Medulla oblongata (tissue), 1 donor: ENCODE results near the gene SAE1.
"Not testable (repeated sequence)": the region's sequence is repeated elsewhere in the genome, so short reads cannot be mapped to it uniquely, and the experiment has no call there.

Experiments used
- DNase-seq: peaks from one replicate; pipeline ENCODE4 v3.0.0-alpha.2; 2015; ENCODE audit errors: extremely low spot score

The SAE1 gene

DNA sequence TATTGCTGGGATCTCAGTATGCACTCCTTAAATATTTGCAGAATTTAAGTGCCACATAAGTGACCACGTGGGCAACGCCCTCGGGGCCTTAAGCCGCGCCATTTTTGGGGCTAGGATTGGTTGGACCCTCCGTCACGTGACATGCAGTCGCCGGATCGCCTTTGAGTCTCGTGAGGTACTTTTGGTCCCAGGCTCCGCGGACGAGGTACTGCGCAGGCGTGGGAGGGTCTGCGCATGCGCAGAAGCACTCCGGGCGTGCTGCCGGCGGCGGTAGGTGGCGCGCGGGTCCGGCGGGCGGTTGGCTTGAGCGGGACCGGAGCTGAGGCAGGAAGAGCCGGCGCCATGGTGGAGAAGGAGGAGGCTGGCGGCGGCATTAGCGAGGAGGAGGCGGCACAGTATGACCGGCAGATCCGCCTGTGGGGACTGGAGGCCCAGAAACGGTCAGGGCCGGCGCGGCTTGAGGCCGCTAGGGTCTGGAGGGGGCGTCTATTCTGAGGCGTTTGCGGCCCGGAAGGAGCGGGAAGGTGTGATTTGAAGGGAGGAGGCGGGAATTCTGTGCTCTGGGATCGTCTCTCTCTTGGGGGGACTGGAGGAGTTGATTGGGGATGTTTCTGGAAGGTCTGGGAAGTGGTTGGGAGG, at the start of gene SAE1:
Gene SAE1, plus strand, starts transcription at position 247 of the 639 bp plus-strand sequence. Its CDS starts 96 bp downstream, at position 343.
- DNase-seq: peak; percentile 93

DNA sequence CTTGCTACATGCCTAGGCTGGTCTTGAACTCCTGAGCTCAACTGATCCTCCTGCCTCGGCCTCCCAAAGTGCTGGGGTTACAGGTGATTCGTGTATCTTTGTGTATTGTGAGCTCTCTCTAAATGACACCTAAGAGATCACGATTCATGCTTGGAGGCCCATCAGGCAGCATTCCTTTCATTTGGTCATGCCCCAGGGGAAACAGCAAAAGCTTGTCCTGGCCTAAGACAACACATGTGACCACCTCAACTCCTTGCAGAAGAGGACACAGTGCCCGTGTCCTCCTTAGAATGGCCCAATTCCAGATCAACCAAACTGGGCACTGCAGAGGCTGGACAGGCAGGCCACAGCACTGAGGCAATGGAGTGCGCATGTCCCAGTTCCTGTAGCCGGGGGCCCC, 49.5 kb upstream of the SAE1 start:
- no peak for DNase-seq

DNA sequence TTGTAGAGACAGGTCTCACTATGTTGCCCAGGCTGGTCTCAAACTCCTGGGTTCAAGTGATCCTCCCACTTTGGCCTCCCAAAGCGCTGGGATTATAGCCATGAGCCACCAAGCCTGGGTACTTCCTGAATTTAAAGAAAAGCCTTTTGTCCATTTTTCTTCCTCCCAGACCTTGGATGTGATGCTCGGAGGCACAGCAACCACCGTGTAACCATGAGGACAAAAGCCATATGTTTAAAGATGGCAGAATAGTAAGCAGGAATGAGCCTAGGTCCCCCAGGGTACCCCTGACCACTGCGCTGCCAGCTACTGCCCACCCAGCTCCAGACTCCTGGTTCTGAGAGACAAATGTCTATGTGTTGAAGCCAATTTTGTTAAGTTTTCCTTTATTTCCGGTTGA, 48.1 kb upstream of the SAE1 start:
- no peak for DNase-seq

DNA sequence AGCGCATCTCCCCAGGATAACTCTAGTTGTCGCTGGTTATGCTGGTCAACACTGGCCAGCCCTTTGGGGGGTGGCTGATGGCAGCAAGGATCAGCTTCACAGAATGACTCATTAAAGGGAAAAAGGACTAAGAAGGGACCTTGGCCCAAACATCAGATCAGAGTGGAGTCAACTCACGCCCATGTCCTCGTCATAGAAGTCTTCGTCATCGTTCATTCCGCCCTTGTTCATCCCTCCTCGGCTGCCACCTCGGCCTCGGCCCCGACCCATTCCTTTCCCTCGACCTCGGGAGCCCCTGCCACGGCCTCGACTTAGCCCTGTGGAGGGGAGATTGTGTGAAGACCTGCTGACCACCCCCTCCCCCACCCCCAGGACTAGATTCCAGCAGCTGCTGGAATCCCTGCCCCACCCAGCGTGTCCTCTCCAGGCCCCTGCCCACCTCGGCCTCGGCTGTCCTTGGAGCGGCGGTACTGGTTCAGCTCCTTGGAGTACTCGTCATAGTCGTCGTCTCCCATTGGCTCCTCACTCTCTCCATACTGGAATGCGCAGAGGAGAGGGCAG, 45.7 kb upstream of the SAE1 start:
- no peak for DNase-seq

DNA sequence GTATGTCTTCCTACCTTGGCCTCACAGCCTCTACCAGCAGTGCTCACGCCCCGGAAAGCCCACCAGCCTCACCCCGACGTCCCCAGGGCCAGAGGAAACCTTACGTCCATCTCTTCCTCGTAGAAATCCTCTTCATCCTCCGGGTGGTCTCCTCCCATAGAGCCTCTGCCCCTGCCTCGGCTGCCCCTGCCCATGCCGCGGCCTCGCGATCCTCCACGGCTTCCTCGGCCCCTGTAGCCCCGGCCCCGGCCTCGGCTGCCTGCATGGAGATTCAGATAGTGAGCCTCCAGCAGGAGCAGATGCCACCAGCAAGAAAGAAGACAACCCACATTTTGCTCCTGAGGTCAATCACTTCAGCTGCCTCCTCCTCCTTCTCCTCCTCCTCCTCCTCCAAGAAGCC, 44.4 kb upstream of the SAE1 start:
- DNase-seq: no peak

DNA sequence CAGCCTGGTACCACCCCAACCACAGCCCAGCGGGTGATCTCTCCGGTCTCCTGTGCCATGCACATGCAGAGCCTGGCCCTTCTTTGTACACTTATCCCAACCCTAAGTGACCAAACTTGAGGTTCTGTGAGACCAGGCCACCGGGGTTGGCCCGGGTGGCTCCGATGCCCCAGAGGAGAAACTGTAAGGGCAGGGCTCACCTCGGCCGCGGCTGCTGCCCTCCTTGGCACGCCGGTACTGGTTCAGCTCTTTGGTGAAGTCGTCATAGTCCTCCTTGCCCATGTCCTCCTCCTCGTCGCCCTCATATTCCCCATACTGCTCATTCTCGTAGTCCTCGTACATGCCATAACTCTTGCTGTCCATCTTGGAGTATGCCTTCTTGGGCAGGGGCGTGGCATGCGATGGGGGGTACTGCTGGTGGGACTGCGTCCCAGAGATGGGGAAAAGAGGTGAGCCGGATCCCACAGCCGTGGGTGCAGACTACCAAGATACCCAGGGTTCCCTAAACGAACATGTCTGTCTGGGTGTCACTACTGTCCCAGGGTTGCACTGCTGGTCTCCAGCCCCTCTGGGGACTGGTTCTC, 40.8 kb upstream of the SAE1 start:
- no peak for DNase-seq

DNA sequence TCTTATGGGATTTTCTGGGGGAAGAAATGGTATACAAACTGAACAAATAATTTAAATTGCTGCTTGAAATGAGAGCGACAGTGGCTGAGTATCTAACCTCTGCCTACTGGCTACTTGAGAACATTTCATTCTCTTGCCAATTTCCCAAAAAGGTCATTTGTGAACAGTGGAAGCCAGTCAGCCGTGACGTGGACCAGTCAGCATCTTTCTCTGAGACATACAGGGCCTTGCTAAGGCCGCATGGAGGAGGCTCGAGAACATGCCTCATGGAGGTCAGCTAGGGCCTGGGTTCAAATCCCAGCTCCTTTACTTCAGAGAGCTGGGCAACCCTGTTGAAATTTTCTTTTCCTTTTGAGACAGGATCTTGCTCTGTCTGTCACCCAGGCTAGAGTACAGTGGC, 37.4 kb upstream of the SAE1 start:
- no peak for DNase-seq

DNA sequence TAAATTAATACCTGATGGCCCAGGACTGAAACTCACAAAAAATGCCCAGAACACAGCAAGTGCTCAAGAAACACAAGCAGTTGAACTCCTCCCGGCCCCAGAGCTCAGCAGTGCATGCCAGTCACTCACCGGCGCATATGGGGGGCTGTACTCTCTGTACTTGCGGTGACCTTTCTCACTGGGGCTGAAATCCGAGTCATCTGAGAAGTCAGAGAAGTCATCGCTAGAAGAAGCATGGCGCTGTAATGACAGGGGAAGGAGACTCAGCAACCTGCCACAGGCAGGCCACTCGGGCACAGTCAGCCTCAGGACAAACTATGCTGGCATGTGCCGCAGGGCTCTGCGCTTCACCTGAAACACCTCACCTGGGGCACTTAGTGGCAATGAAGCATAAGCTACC, 36.8 kb upstream of the SAE1 start:
- no peak for DNase-seq

DNA sequence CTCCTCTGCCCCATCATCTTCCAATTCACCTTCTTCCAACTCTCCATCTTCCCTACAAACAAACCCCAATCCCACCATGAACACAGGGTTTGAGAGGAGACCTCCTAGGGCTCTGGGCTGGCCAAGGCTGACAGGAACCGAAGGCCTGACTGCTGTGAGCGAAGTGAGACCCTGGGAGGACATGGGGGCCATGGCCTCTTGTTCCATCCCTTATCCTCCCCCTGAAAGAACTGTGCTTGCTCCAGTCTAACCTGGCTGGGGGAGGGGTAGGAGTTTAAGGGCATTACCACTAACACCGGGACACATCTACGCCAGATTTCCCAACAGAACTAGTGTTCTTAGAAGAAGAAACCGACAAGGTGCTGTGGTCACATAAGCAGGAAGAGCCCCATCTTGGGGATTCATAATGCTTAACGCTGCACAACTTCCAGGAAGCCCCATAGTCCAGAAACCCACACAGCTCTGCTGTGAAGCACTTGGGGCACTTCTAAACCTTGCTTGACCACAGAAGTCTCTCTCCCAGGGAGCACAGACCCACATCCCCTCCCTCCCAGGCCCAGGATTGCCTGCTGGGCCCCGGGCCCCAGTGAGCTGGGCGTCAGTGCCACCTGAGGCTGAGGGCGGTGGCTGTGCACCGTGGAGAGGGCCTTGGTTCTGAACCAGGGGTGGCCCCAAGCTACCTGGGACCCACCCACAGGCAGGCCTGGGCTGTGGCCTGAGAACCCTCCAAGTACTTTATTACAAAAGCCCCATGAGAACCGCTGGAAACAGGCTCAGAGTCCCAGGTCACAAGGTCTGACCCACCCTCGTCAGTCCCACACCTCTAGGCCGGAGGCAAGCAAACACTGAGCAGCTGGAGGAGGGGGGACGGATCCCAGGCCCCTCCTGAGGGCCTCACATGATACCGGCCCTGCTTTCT, 35.8 kb upstream of the SAE1 start:
- no peak for DNase-seq

DNA sequence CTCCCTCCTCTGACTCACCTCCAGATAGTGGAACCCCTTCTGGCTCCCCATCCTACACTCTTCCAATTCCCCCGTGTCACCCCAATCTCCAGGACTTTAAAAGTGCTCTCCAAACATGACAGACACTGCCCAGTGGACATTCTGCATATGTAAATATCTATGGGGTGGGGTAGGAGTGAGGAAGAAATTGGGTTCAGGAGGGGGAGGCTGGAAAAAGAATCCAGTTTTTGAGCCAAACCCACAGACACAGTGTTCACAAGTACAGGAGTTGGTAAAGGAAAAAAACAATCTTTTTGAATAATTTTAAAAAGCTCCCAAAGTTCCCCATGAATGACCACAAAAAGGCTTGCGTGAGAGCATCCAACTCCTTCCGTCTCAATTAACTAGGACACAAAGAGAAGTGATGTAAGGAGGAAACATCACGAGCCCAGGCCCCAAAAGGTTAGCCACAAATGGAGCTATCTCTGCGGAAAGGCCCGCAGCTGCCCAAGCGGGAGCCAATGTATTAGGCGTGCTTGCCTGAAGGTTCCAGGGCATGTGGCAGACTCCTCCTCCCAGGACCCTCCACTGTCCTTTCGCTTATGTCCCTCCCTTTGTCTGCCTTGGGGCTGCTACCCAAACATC, 35.0 kb upstream of the SAE1 start:
- no peak for DNase-seq

DNA sequence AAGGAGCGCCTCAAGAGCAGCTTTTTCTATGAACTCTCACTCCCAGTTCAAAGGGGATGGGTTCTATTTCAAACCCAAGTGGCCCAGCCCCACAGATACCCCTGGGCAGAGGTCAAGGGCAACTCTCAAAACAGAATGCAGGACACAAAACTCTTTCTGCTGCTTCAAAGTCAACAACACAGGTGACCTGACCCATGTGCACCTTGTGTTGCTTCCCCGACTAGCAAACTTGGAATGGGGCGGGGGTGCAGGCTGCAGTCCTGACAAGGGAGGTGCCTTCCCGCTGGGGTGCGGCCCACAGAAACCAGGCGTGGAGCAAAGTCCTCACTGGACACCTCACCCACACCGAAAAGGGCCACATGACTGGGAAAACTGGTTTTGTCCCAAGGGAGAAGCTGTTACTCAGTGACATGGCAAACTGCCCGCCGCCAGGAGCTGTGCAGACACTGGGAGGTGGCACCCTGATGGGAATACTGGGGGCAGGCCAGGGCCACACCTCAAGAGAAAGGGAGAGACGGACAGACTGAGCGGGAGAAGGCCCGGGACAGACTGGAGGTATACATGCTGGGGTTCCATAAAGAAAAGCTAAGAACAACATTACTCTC, 34.4 kb upstream of the SAE1 start:
- no peak for DNase-seq

DNA sequence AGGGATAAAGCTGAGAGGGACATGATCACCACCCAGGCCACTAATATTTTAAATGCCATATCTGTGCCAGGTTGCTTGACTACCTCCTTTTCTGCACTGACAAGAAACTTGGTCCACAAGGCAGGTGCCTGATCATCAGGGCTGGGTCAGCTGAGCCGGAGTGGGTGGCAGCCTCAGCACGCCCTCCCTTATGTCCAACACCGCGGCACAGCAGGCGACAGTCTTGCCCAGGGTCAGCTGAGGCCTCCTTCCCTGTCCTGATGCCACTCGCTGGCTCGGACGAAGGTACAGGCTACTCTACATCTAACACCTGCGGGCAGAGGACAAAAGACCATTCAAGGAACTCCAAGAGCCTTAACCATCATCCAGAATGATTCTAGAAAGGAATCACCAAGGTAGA, 33.9 kb upstream of the SAE1 start:
- no peak for DNase-seq

DNA sequence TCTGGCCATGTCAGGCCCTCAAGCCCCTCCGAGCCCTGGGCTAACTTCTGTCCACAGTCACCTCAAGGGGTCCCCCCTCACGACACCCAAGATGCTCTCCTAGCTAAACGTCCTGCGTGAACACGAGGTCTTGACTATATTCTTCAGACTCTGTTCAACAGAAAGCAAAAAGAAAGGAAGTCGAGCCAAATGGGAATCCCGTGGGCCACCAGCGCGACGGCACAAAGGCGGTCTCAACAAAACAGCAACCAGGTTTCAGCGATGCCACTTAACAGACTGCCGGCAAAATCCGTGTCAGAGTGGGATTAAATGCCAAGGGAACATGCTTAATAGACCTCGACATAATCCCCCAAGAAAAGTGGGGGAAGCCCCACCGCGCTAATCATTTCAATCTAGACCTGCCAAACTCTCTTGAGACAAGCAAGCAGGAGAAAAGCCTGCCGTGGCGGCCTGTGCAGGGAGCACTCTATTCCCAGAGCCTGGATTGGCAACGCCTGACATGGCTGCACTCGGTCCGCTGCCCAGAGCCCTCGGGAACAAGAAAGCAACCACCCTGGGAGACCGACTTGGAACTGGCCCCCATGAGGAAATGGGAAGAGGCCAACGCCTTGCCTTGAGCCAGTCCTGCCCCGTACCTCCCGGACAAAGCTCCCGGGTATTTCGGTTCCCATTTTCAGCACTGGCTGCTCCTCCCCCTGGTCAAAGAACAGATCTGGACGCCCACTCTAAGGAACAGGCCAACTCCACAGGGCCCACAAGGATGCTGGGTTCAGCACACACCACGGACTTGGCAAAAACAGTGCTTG, 33.0 kb upstream of the SAE1 start:
- peak; percentile 84 for DNase-seq

DNA sequence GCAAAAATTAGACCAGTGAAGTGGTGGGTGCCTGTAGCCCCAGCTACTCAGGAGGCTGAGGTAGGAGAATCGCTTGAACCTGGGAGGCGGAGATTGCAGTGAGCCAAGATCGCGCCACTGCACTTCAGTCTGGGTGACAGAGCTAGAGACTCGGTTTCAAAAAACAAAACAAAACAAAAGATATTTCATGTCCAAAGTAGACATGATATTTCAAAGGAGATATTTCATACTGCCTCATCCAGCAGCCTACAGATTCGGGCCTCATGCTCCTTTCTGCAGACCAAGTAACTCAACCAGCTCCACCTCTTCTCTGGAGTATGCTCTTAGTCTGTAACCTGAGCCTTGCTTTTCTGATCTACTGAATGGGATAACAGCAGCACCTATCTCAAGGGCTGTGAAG, 32.0 kb upstream of the SAE1 start:
- DNase-seq: no peak

DNA sequence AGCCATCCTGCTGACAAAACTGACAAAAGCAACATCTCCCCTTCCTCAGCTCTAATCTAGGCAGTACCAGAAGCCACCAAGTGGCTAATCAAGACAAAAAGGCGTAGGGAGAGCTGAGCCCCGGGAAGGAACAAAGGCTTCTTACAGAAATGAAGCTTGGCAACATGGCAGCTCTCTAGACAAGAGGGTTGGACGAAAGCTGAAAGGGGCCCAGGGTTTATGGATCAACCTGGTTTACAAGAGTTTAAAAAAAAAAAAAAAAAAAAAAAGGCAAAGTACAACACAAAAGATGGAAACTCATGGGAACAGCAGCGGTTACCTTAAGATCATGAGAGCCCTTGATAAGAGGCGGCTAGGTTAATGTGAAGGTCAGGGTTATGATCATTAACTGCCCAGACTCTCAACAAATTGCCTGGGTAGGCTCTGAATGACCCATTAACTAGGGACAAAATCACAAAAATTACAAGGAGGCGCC, 31.0 kb upstream of the SAE1 start:
- no peak for DNase-seq

DNA sequence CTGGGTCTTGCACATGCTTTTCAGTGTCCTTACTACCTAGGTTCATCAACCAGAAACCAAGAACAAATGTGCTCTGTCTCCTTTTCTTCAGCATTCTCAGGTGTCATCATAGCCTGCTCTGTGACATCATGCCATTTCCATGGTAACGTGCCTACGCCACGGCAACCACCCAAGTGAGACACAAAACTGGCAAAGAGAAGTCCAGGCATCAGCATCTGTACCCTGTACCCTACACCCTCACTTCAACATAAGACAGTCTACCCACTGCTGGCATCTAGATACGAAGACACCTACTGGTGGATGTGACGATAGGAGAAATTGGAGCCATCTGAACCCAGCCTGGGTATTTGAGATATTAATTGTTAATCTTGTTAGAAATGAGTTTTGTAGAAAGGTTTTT, 30.3 kb upstream of the SAE1 start:
- DNase-seq: no peak

DNA sequence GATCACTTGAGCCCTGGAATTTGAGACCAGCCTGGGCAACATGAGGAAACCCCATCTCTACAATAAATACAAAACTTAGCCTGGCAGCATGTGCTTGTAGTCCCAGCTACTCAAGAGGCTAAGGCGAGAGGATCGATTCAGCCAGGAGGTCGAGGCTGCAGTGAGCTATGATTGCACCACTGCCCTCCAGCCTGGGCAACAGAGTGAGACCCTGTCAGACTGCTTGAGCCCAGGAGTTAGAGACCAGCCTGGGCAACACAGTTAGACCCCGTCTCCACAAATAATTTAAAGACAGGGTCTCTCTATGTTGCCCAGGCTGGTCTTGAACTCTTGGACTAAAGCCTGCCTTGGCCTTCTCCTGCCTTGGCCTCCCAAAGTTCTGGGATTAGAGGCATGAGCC, 29.5 kb upstream of the SAE1 start:
- DNase-seq: not testable (repeated sequence)

DNA sequence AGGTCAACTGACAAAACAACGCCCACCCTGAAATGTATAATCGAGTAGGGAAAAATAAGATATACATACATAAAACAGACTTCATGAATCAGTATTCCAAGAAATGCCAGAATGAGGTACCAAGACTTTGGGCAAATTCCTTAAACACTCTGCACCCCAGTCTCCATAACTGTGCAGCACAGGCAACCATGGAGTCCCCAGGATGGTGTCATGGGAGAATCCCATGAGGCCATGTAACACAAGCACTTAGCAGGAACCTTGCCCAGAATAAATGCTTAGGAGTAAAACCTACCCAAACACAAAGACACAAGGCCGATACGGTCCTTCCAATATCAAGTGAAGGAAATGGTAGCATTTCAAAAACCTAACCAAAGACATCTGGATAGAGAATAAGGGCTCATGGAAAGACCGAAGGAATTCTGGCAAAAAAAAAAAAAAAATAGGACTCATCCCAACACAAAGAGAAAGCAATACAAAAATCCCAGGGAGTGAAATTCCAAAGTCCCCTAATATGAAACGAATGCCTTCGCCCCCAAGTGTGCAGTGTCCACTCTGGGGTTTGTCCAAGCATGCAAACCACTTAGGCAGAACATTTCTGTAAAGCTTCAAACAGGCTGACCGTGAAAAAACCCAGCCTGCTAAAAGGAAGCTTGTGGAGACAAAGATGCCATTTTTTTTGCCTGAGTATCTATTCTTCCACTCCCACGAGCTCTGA, 28.1 kb upstream of the SAE1 start:
- DNase-seq: no peak

DNA sequence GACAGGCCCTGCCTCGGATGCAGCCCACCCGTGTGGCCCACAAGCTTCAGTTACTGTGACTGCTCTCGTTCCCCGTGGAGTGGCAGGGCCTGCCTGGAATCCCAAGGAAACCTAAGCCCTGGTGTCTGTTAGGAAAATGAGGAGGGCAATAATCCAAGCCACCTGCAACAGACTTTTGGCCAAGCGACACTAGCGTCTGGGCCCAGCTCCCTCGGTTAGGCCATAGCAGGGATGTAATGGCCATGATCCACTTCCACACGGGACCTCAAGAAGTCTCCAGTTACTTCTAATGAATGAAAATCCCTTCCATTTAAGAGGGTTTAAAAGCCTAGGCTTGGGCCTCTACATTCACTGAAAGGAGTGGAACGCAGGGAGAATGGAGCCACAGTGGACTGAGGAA, 26.0 kb upstream of the SAE1 start:
- no peak for DNase-seq

DNA sequence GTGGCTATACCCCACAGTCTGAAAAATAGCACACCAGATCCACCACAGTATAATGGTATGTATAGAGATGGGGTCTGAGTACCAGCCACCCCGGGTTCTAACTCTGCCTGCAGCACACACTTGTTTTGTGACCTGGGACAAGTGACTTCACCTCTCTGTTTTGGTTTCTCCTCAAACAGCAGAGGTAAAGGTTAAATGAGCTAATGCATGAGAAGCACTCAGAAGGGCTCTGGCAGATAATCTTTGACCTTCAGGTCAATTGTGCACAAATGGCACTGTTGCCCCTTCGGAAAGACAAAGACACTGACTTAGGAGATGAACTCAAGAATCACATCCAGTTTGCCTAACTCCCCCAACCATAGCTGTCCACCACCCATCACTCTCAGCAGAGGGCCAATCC, 24.8 kb upstream of the SAE1 start:
- DNase-seq: no peak
